ENCODE measurements around the gene SPRYD7. TPM values are rescaled to one million over a fixed set of nuclear protein-coding genes. Genes with fewer than 3 reads are reported as not detected.

Gene SPRYD7
- polyA plus RNA-seq, 1 of the 3 experiments (the other 2 are of a cell fraction) = 8.6 TPM

- Histone ChIP-seq H3K9ac (no peak overlapping the region), H3K9me3 (no peaks in the 10 kb centered on the region), H3K36me3 (replicated peaks in 1 of 2; ENCODE audit: control insufficient read depth in 1 of 2, insufficient read depth in 2 of 2, low read length in 1 of 2) (peaks cover 2 to 12% of the 10 kb centered on the region in 2 experiments), H3K27ac (ENCODE audit: low read depth in 2 of 2, low read length in 1 of 2) (no peak overlapping the region), H3K4me1 (ENCODE audit: control insufficient read depth in 1 of 2, insufficient read depth in 2 of 2, low read depth in 1 of 2, low read length in 1 of 2) (peaks cover 0 to 6% of the 10 kb centered on the region in 2 experiments; a peak in 3 of 4 replicates), H3K4me2 (no peak overlapping the region), H2AFZ (ENCODE audit: low read depth) (no peak overlapping the region), H3K9me2 (no peaks in the 10 kb centered on the region), H3K27me3 (ENCODE audit: insufficient read depth) (no peaks in the 10 kb centered on the region), H3K79me2 (ENCODE audit: insufficient read depth) (peaks cover 41% of the 10 kb centered on the region), H3K4me3 (ENCODE audit: low read depth in 2 of 2, low read length in 1 of 2) (no peak overlapping the region), H3F3A (replicated peaks; ENCODE audit: insufficient read depth) (peaks cover 7% of the 10 kb centered on the region), H4K20me1 (ENCODE audit: insufficient read depth) (no peaks in the 10 kb centered on the region)
- TF ChIP-seq PBX3 (IDR thresholded peaks at IDR 0.05) = no peak
- TF ChIP-seq SMC3 (IDR thresholded peaks at IDR 0.05; ENCODE audit: low read depth, low read length) = no peak
- TF ChIP-seq RCOR1 (IDR thresholded peaks at IDR 0.05; ENCODE audit: low read length) = no peak
- no peak for TF ChIP-seq RFX5 (IDR thresholded peaks at IDR 0.05; ENCODE audit: low read length)
- TF ChIP-seq EZH2phosphoT487 (IDR thresholded peaks at IDR 0.05; ENCODE audit: borderline replicate concordance, low read depth) = no peak
- no peak for TF ChIP-seq JUND (IDR thresholded peaks at IDR 0.05)
- no peak for TF ChIP-seq EP300 (IDR thresholded peaks at IDR 0.05; ENCODE audit: borderline replicate concordance in 1 of 2, low read depth in 1 of 2, low read length in 1 of 2)
- TF ChIP-seq CTCF (IDR thresholded peaks at IDR 0.05) = no peak
- TF ChIP-seq REST (IDR thresholded peaks at IDR 0.05; ENCODE audit: low read depth, low read length) = no peak
- TF ChIP-seq IRF3 (IDR thresholded peaks at IDR 0.05; ENCODE audit: low read depth, low read length) = no peak
- TF ChIP-seq GABPA (IDR thresholded peaks at IDR 0.05; ENCODE audit: low read depth) = no peak
- no peak for DNase-seq
- POLR2A ChIA-PET = no interaction called here
- CTCF ChIA-PET = interaction anchor here (1.3 kb wide), 1 partner anchor 25 kb away, joined by 4 read pairs; no protein-coding TSS in a partner anchor
- WGBS (ENCODE audit: low lambda C conversion rate) = 97% methylated on average over 2 of the region's 2 CpGs
These were observed 4.1 kb downstream of the SPRYD7 start for GRCh38 chr13:49932066-49932465.

All from SK-N-SH (cell line).